Measurements from ENCODE around the gene ACE2. TPM values are rescaled to one million over a fixed set of nuclear protein-coding genes. Genes with fewer than 3 reads are reported as not detected.

The ACE2 gene
- total and polyA plus RNA-seq, 7 donors: 0.33 to 12.8 (median 4.2) TPM; not detected in 2

GRCh38 chrX:15530318-15530717, 70.4 kb downstream of the ACE2 start:
- intact Hi-C loops (cut with DNase I): no loop called here
- Histone ChIP-seq H3K9me3 (no peaks in the 10 kb centered on the region), H3K36me3 (no peaks in the 10 kb centered on the region), H3K27ac (no peak overlapping the region), H3K4me1 (no peaks in the 10 kb centered on the region), H3K4me3 (no peak overlapping the region), H3K27me3 (no peaks in the 10 kb centered on the region)
- 88 to 89% methylated on average over 6 of the region's 6 CpGs for WGBS, 2 donors
- DNase-seq: no peak
- TF ChIP-seq POLR2A (IDR thresholded peaks at IDR 0.05): no peak

- DNase-seq: no peak
- H3K9me3 ChIP-seq: no peaks in the 10 kb centered on the region
- intact Hi-C loops (cut with DNase I): no loop called here
- H3K4me1 ChIP-seq: no peaks in the 10 kb centered on the region
- H3K36me3 ChIP-seq: no peaks in the 10 kb centered on the region
- TF ChIP-seq CTCF (IDR thresholded peaks at IDR 0.05) (no peak), POLR2AphosphoS5 (IDR thresholded peaks at IDR 0.05) (no peak), EP300 (IDR thresholded peaks at IDR 0.05) (no peak), POLR2A (IDR thresholded peaks at IDR 0.05) (no peak)
- H3K27me3 ChIP-seq: no peaks in the 10 kb centered on the region
- no peak overlapping the region for H3K4me3 ChIP-seq
- H3K27ac ChIP-seq: no peak overlapping the region
Observed at GRCh38 chrX:15529165-15529564, 71.6 kb downstream of the ACE2 start.

- H3K9me3 ChIP-seq: no peaks in the 10 kb centered on the region
- intact Hi-C loops (cut with DNase I): no loop called here
- H3K36me3 ChIP-seq: no peaks in the 10 kb centered on the region
- no peaks in the 10 kb centered on the region for H3K27me3 ChIP-seq
- H3K27ac ChIP-seq: no peak overlapping the region
- no peak for DNase-seq
- no peaks in the 10 kb centered on the region for H3K4me1 ChIP-seq
- no peak for TF ChIP-seq POLR2A (IDR thresholded peaks at IDR 0.05)
- TF ChIP-seq POLR2AphosphoS5 (IDR thresholded peaks at IDR 0.05): no peak
- TF ChIP-seq EP300 (IDR thresholded peaks at IDR 0.05): no peak
- no peak for TF ChIP-seq CTCF (IDR thresholded peaks at IDR 0.05)
- 20 to 69% methylated on average over 8 of the region's 8 CpGs for WGBS, 2 donors
- H3K4me3 ChIP-seq: no peak overlapping the region
Observed at GRCh38 chrX:15525664-15526416, 74.9 kb downstream of the ACE2 start.

GRCh38 chrX:15524417-15524816, 76.3 kb downstream of the ACE2 start:
- Histone ChIP-seq H3K27me3 (no peaks in the 10 kb centered on the region), H3K4me3 (no peak overlapping the region), H3K27ac (no peak overlapping the region), H3K4me1 (no peaks in the 10 kb centered on the region), H3K36me3 (no peaks in the 10 kb centered on the region), H3K9me3 (no peaks in the 10 kb centered on the region)
- no peak for DNase-seq
- intact Hi-C loops (cut with DNase I): no loop called here
- TF ChIP-seq POLR2AphosphoS5 (IDR thresholded peaks at IDR 0.05) (no peak), EP300 (IDR thresholded peaks at IDR 0.05) (no peak), POLR2A (IDR thresholded peaks at IDR 0.05) (no peak), CTCF (IDR thresholded peaks at IDR 0.05) (no peak)

GRCh38 chrX:15523088-15523487, 77.7 kb downstream of the ACE2 start:
- H3K27me3 ChIP-seq: no peaks in the 10 kb centered on the region
- DNase-seq: no peak
- no peaks in the 10 kb centered on the region for H3K9me3 ChIP-seq
- TF ChIP-seq CTCF (IDR thresholded peaks at IDR 0.05) (no peak), POLR2A (IDR thresholded peaks at IDR 0.05) (no peak), POLR2AphosphoS5 (IDR thresholded peaks at IDR 0.05) (no peak), EP300 (IDR thresholded peaks at IDR 0.05) (no peak)
- intact Hi-C loops (cut with DNase I): no loop called here
- no peak overlapping the region for H3K4me3 ChIP-seq
- H3K27ac ChIP-seq: no peak overlapping the region
- no peaks in the 10 kb centered on the region for H3K4me1 ChIP-seq
- no peaks in the 10 kb centered on the region for H3K36me3 ChIP-seq
